GM12878 (cell line): Measurements from ENCODE around the gene TCOF1. TPM values are rescaled to one million over a fixed set of nuclear protein-coding genes. Genes with fewer than 3 reads are reported as not detected.

Experiments used
- ATAC-seq: fragments of 200-7000 bp; cut with Tn5 transposase; 3 replicates; pipeline ENCODE4 v1.9.1; 2020; ENCODE audit warnings: mild to moderate bottlenecking, moderate library complexity
- BruUV-seq: library from RNA; stranded (reverse); fragments of 400-500 nt; replicated peaks from 2 replicates; lab custom pipeline; 2021; lab: Mats Ljungman, UMichigan
- CTCF ChIA-PET: fragments of 300-600 bp; sonication (Branson Sonifier 250); formaldehyde crosslinking; extraction: SDS; loops from one replicate; lab custom pipeline; 2021; ENCODE audit warnings: inconsistent platforms; lab: Yijun Ruan, JAX
- POLR2A ChIA-PET: fragments of 350-600 bp; formaldehyde crosslinking; extraction: SDS; loops from one replicate; lab custom pipeline; 2021; ENCODE audit warnings: inconsistent platforms; lab: Charles Lee
- RAD21 ChIA-PET: fragments of 300-600 bp; sonication (Branson Sonifier 250); formaldehyde crosslinking; loops from one replicate; lab custom pipeline; 2023; ENCODE audit warnings: antibody characterized with exemption; ENCODE audit not compliant: unreplicated experiment; lab: Charles Lee
- SMC1A ChIA-PET: fragments of 300-600 bp; sonication (Branson Sonifier 250); formaldehyde crosslinking; loops from one replicate; lab custom pipeline; 2023; ENCODE audit not compliant: unreplicated experiment, uncharacterized antibody; lab: Charles Lee
- DNase-seq: peaks from one replicate; pipeline ENCODE4 v3.0.0-alpha.2; 2011; ENCODE audit warnings: low read depth, low spot score
- FAIRE-seq: peaks from 3 replicates; lab custom pipeline; 2011; peaks lifted over from hg19 to GRCh38; lab: Jason Lieb, UNC
- H2AFZ ChIP-seq: 2 replicates; pipeline ENCODE4 v1.6.0; 2011; ENCODE audit warnings: low read depth, low read length, control low read depth; ENCODE audit not compliant: control insufficient read depth
- H3K27ac ChIP-seq: 2 replicates; pipeline ENCODE4 v1.5.1; 2011; ENCODE audit warnings: control low read depth; ENCODE audit not compliant: control insufficient read depth, insufficient read depth
- H3K27me3 ChIP-seq, 2 experiments: replicated peaks in 1 of 2; 2 replicates each; pipeline versions ENCODE4 v1.6.0 to v1.6.1; 2011; ENCODE audit warnings: low read length in 1 of 2; ENCODE audit not compliant: control insufficient read depth in 2 of 2, insufficient read depth in 2 of 2
- H3K36me3 ChIP-seq, 2 experiments: 2 replicates each; pipeline ENCODE4 v1.5.1; 2011; ENCODE audit warnings: low read length in 1 of 2; ENCODE audit not compliant: control insufficient read depth in 2 of 2, insufficient read depth in 2 of 2
- H3K4me1 ChIP-seq: 2 replicates; pipeline ENCODE4 v1.6.1; 2011; ENCODE audit warnings: mild to moderate bottlenecking, low read length, moderate library complexity, mixed read lengths; ENCODE audit not compliant: control insufficient read depth, insufficient read depth
- H3K4me2 ChIP-seq: 2 replicates; pipeline ENCODE4 v1.6.0; 2011; ENCODE audit warnings: control low read depth; ENCODE audit not compliant: control insufficient read depth, insufficient read depth
- H3K4me3 ChIP-seq: fragments of 200-600 bp; sonication (generic); 2 replicates; pipeline ENCODE4 v1.5.1; 2016
- H3K79me2 ChIP-seq: 2 replicates; pipeline ENCODE4 v1.6.0; 2011; ENCODE audit warnings: low read length; ENCODE audit not compliant: control insufficient read depth, insufficient read depth
- H3K9ac ChIP-seq: 2 replicates; pipeline ENCODE4 v1.8.0; 2011; ENCODE audit warnings: low read length, control low read depth, mixed read lengths; ENCODE audit not compliant: control insufficient read depth, insufficient read depth
- H3K9me3 ChIP-seq: replicated peaks from 3 replicates; pipeline ENCODE4 v1.5.1; 2011; ENCODE audit warnings: mild to moderate bottlenecking, low read length; ENCODE audit not compliant: control insufficient read depth, insufficient read depth
- H4K20me1 ChIP-seq: 2 replicates; pipeline ENCODE4 v1.6.0; 2011; ENCODE audit not compliant: control insufficient read depth, insufficient read depth
- BRCA1 ChIP-seq: IDR thresholded peaks from 2 replicates; pipeline ENCODE4 v1.6.1; 2011; ENCODE audit warnings: low read depth, low read length, improper control_type of control experiment
- CREM ChIP-seq: IDR thresholded peaks from 2 replicates; pipeline ENCODE4 v1.6.1; 2014; ENCODE audit warnings: antibody characterized with exemption, low read depth
- FOXK2 ChIP-seq: fragments of 450-650 bp; IDR thresholded peaks from 2 replicates; pipeline ENCODE4 v1.6.1; 2017; ENCODE audit warnings: mild to moderate bottlenecking, moderate library complexity
- NFIC ChIP-seq: IDR thresholded peaks from 2 replicates; pipeline ENCODE4 v1.6.1; 2012; ENCODE audit warnings: low read depth, mild to moderate bottlenecking, inconsistent platforms, low read length, moderate library complexity
- REST ChIP-seq: IDR thresholded peaks from 2 replicates; pipeline ENCODE4 v1.6.1; 2012; ENCODE audit warnings: mild to moderate bottlenecking, low read depth, low read length
- SIX5 ChIP-seq: IDR thresholded peaks from 2 replicates; pipeline ENCODE4 v1.6.1; 2011; ENCODE audit warnings: mild to moderate bottlenecking, low read depth, low read length, moderate library complexity; ENCODE audit not compliant: severe bottlenecking
- WGBS: methylation state at CpG from one replicate; pipeline ENCODE4 v1.1.6; 2016; ENCODE audit warnings: low lambda C conversion rate; ENCODE audit not compliant: insufficient replicate concordance, insufficient coverage; ENCODE audit errors: missing lambda C conversion rate; 5-methylcytosine and 5-hydroxymethylcytosine counted together
- in situ Hi-C: fragments of 300-500 bp; cut with MboI; formaldehyde crosslinking; loops from 9 replicates; pipeline ENCODE4 v1.14.3; 2018; ENCODE audit warnings: mixed read lengths
- intact Hi-C: fragments of 100-400 bp; cut with micrococcal nuclease; formaldehyde crosslinking; loops from one replicate; pipeline ENCODE4 v1.14.2; 2022; ENCODE audit not compliant: unreplicated experiment
- polyA plus RNA-seq, 11 experiments: library from polyadenylated mRNA; depleted of rRNA in 4 of 11; unstranded in 6 of 11; stranded (reverse) in 5 of 11; fragments of >200 nt; fragmentation: Nextera tagmentation in 4 of 11; fragmentation: Illumina TruSeq in 1 of 11; extraction: Ambion mirVana in 4 of 11; extraction: Trizol in 1 of 11; gene quantifications; 1 replicate in 1 of 11; 2 replicates in 10 of 11; pipeline versions ENCODE4 v1.2.1 to v1.2.3, GENCODE V29; 2011 to 2016; ENCODE audit warnings: inconsistent platforms in 2 of 11, missing spikeins in 2 of 11, low read depth in 1 of 11
- total RNA-seq, 4 experiments: library from RNA; depleted of rRNA in 3 of 4; stranded (reverse); fragments of >200 nt in 3 of 4; fragmentation: Illumina TruSeq in 1 of 4; extraction: Trizol in 1 of 4; gene quantifications; 2 replicates each; pipeline versions ENCODE4 v1.2.1 to v1.2.3, GENCODE V29; 2013 to 2021
- TF ChIP-seq, protein P1 (sequence below): IDR thresholded peaks from 2 replicates; pipeline ENCODE4 v1.6.1; 2012; ENCODE audit warnings: low read depth, low read length, improper control_type of control experiment

The TCOF1 gene
- total and polyA plus RNA-seq, 10 of the 15 experiments (the other 5 are each of a cell fraction or from before 2014, with no cell fraction given): 8.7 to 83.9 (median 38.9) TPM

DNA sequence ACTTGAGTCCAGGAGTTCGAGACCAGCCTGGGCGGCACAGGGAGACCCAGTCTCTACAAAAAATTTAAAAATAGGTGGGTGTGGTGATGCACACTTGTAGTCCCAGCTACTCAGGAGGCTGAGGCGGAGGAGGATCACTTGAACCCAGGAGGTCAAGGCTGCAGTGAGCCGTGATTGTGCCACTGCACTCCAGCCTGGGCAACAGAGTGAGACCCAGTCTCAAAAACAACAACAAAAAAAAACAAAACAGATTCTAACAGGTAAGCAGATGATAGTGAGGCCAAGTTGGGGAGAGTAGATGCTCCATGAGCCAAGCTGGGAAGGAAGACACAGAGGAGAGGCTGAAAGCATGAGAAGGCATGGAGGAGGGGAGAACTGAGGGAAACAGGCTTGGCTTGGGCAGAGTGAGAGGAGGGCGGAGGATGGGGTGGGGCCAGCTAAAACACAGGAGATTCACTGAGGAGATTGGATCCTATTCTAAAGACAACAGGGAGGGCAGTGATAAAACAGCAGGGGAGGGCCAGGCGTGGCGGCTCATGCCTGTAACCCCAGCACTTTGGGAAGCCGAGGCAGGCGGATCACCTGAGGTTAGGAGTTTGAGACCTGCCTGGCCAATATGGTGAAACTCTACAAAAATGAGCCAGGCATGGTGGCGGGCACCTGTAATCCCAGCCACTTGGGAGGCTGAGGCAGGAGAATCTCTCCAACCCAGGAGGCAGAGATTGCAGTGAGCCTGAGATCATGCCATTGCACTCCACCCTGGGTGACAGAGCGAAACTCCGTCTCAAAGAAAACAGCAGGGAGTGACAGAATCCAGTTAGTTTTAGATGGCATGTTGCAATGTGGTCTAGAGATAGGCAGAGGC lies 83.7 kb downstream of the TCOF1 start:
- CTCF ChIA-PET: interaction anchor here (1.1 to 10.6 kb wide), 3 partner anchors 40 to 43 kb away, joined by 3 to 274 read pairs (median 6); no protein-coding TSS in a partner anchor
- Histone ChIP-seq H3K4me3 (no peak overlapping the region), H3K27ac (no peak overlapping the region), H4K20me1 (no peaks in the 10 kb centered on the region; the same call in 1 of the 2 replicates), H3K9me3 (no peaks in the 10 kb centered on the region), H3K27me3 (no peaks in the 10 kb centered on the region), H3K9ac (no peak overlapping the region), H3K4me2 (no peak overlapping the region), H3K4me1 (peaks cover 4% of the 10 kb centered on the region), H3K36me3 (peaks cover 21 to 27% of the 10 kb centered on the region in 2 experiments), H2AFZ (no peak overlapping the region), H3K79me2 (peaks cover 7% of the 10 kb centered on the region)
- in situ Hi-C loops: no loop called here
- intact Hi-C loops: no loop called here
- RAD21 ChIA-PET: no interaction called here
- no peak for TF ChIP-seq CREM
- TF ChIP-seq, protein P1, sequence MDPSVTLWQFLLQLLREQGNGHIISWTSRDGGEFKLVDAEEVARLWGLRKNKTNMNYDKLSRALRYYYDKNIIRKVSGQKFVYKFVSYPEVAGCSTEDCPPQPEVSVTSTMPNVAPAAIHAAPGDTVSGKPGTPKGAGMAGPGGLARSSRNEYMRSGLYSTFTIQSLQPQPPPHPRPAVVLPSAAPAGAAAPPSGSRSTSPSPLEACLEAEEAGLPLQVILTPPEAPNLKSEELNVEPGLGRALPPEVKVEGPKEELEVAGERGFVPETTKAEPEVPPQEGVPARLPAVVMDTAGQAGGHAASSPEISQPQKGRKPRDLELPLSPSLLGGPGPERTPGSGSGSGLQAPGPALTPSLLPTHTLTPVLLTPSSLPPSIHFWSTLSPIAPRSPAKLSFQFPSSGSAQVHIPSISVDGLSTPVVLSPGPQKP: no peak
- no peak for TF ChIP-seq REST
- TF ChIP-seq SIX5: no peak
- no peak for TF ChIP-seq BRCA1
- TF ChIP-seq NFIC: no peak
- no peak for TF ChIP-seq FOXK2
- BruUV-seq: no TSS peak
- DNase-seq (no peak), FAIRE-seq (no peak), ATAC-seq (no peak)
- SMC1A ChIA-PET: no interaction called here
- WGBS: 92% methylated on average over 12 of the region's 12 CpGs
- POLR2A ChIA-PET: interaction anchor here (0.5 kb wide), 1 partner anchor 151 kb away, joined by 5 read pairs; no protein-coding TSS in a partner anchor
